ENCODE measurements around the gene ACTR6.
"Not testable (repeated sequence)": the region's sequence is repeated elsewhere in the genome, so short reads cannot be mapped to it uniquely, and the experiment has no call there.

DNA sequence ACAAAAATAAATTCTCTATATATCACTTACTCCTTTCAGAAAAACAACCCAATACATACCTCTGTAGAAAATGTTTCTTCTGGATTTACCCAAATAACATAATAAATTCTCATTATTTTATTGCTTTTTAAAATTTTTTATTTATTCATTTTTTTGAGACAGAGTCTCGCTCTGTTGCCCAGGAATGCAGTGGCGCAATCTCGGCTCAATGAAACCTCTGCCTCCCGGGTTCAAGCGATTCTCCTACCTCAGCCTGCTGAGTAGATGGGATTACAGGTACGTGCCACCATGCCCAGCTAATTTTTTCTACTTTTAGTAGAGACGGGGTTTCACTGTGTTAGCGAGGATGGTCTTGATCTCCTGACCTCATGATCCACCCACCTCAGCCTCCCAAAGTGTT lies 24.1 kb upstream of the ACTR6 start:
- not testable (repeated sequence) for TF ChIP-seq CTCF (IDR thresholded peaks at IDR 0.05); POLR2AphosphoS5 (IDR thresholded peaks at IDR 0.05); POLR2A (IDR thresholded peaks at IDR 0.05); EP300 (IDR thresholded peaks at IDR 0.05; ENCODE audit: low read depth)
